D721Med (cell line): ENCODE measurements around the gene COPB1.
A peak's percentile ranks its signal among the peaks of the same experiment; 100 is the strongest.

Experiments used
- DNase-seq: peaks from one replicate; pipeline ENCODE4 v3.0.0; 2011; ENCODE audit warnings: low spot score; ENCODE audit not compliant: insufficient read length
- FAIRE-seq: peaks from 2 replicates; lab custom pipeline; 2011; peaks lifted over from hg19 to GRCh38; lab: Jason Lieb, UNC
- CTCF ChIP-seq: IDR thresholded peaks from 2 replicates; pipeline ENCODE4 v1.5.1; 2012; ENCODE audit warnings: mild to moderate bottlenecking, control low read depth; ENCODE audit not compliant: insufficient read depth; ENCODE audit errors: missing control alignments

Gene COPB1

GRCh38 chr11:14529321-14529720 is 29.7 kb upstream of the COPB1 start:
- DNase-seq (no peak), FAIRE-seq (no peak)
- TF ChIP-seq CTCF, result no peak

GRCh38 chr11:14522801-14523200 is 23.2 kb upstream of the COPB1 start:
- no peak for TF ChIP-seq CTCF
- FAIRE-seq (no peak), DNase-seq (no peak)

GRCh38 chr11:14522245-14522644 is 22.6 kb upstream of the COPB1 start:
- FAIRE-seq, result no peak

GRCh38 chr11:14520747-14521151 is 21.1 kb upstream of the COPB1 start:
- no peak for DNase-seq
- no peak for TF ChIP-seq CTCF
- FAIRE-seq, result no peak

More at GRCh38 chr11:14522245-14522644, 22.6 kb upstream of the COPB1 start:
- no peak for DNase-seq
- TF ChIP-seq CTCF, result no peak

- TF ChIP-seq CTCF, result no peak
- FAIRE-seq, result no peak
- peak; percentile 45 for DNase-seq
These were observed 20.5 kb upstream of the COPB1 start, which contains the start of gene PSMA1 for GRCh38 chr11:14519917-14520746. Gene PSMA1 (minus strand): TSS chr11:14520386. CDS start chr11:14520299, 87 bp downstream.

- FAIRE-seq (no peak), DNase-seq (no peak)
- TF ChIP-seq CTCF, result no peak
These were observed 19.9 kb upstream of the COPB1 start for GRCh38 chr11:14519597-14519916.

- FAIRE-seq (no peak), DNase-seq (no peak)
- no peak for TF ChIP-seq CTCF
These were observed 19.2 kb upstream of the COPB1 start for GRCh38 chr11:14518820-14519219.
